Measurements from ENCODE around the gene DDX56. TPM values are rescaled to one million over a fixed set of nuclear protein-coding genes. Genes with fewer than 3 reads are reported as not detected.

Gene DDX56
- polyA plus RNA-seq, 2 donors: 50.1 to 84.0 TPM

GRCh38 chr7:44522315-44522714 lies 51.4 kb downstream of the DDX56 start:
- Histone ChIP-seq H3K36me3 (ENCODE audit: control insufficient read depth in 2 of 2, insufficient read depth in 2 of 2, low read length in 1 of 2) (no peaks in the 10 kb centered on the region), H3K27ac (ENCODE audit: low read depth in 2 of 2, low read length in 1 of 2) (no peak overlapping the region), H3K27me3 (ENCODE audit: control insufficient read depth in 1 of 2, insufficient read depth in 2 of 2, low read length in 2 of 2) (no peaks in the 10 kb centered on the region), H3K4me1 (ENCODE audit: control insufficient read depth in 2 of 2, insufficient read depth in 2 of 2, low read length in 1 of 2) (no peaks in the 10 kb centered on the region), H3K4me3 (ENCODE audit: low read depth in 1 of 2, low read length in 2 of 2) (no peak overlapping the region), H3K9me3 (ENCODE audit: control insufficient read depth in 2 of 2, insufficient read depth in 1 of 2, low read depth in 1 of 2, low read length in 1 of 2) (peaks cover 0 to 2% of the 10 kb centered on the region in 2 donors)
- WGBS, 2 donors: 84 to 86% methylated on average over 3 of the region's 3 CpGs

GRCh38 chr7:44521347-44522095 lies 52.2 kb downstream of the DDX56 start:
- 82 to 84% methylated on average over 15 of the region's 15 CpGs for WGBS, 2 donors
- H3K4me3 ChIP-seq (ENCODE audit: low read depth in 1 of 2, low read length in 2 of 2): no peak overlapping the region
- no peaks in the 10 kb centered on the region for H3K4me1 ChIP-seq (ENCODE audit: control insufficient read depth in 2 of 2, insufficient read depth in 2 of 2, low read length in 1 of 2)

GRCh38 chr7:44520574-44520973 lies 53.1 kb downstream of the DDX56 start:
- Histone ChIP-seq H3K27ac (ENCODE audit: low read depth in 2 of 2, low read length in 1 of 2) (no peak overlapping the region), H3K4me1 (ENCODE audit: control insufficient read depth in 2 of 2, insufficient read depth in 2 of 2, low read length in 1 of 2) (peaks cover 4% of the 10 kb centered on the region in 2 donors), H3K9me3 (ENCODE audit: control insufficient read depth in 2 of 2, insufficient read depth in 1 of 2, low read depth in 1 of 2, low read length in 1 of 2) (peaks cover 0 to 2% of the 10 kb centered on the region in 2 donors), H3K27me3 (ENCODE audit: control insufficient read depth in 1 of 2, insufficient read depth in 2 of 2, low read length in 2 of 2) (no peaks in the 10 kb centered on the region), H3K4me3 (ENCODE audit: low read depth in 1 of 2, low read length in 2 of 2) (no peak overlapping the region), H3K36me3 (ENCODE audit: control insufficient read depth in 2 of 2, insufficient read depth in 2 of 2, low read length in 1 of 2) (no peaks in the 10 kb centered on the region)
- WGBS, 2 donors: 89 to 92% methylated on average over 4 to 5 of the region's 5 CpGs

More at GRCh38 chr7:44521347-44522095, 52.2 kb downstream of the DDX56 start:
- no peak overlapping the region for H3K27ac ChIP-seq (ENCODE audit: low read depth in 2 of 2, low read length in 1 of 2)
- H3K27me3 ChIP-seq (ENCODE audit: control insufficient read depth in 1 of 2, insufficient read depth in 2 of 2, low read length in 2 of 2): no peaks in the 10 kb centered on the region
- H3K36me3 ChIP-seq (ENCODE audit: control insufficient read depth in 2 of 2, insufficient read depth in 2 of 2, low read length in 1 of 2): no peaks in the 10 kb centered on the region
- H3K9me3 ChIP-seq (ENCODE audit: control insufficient read depth in 2 of 2, insufficient read depth in 1 of 2, low read depth in 1 of 2, low read length in 1 of 2): peaks cover 0 to 2% of the 10 kb centered on the region in 2 donors

DNA sequence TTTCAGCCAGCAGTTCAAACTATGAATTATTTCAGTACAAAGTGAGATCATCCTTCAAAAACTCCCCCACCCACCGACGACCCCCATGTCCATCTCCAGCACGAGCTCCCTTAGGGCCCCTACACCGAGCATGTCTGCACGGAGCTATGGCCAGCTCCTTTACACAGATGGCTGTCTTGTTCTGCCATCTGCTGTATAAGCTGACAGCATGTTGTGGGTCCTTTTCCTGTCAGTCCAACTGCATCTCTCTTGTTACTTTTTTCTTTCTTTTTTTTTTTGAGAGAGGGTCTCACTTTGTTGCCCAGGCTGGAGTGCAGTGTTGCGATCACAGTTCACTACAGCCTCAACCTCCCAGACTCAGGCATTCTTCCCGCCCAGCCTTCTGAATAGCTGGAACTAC lies 54.2 kb downstream of the DDX56 start:
- no peak overlapping the region for H3K4me3 ChIP-seq (ENCODE audit: low read depth in 1 of 2, low read length in 2 of 2)
- peaks cover 0 to 2% of the 10 kb centered on the region in 2 donors for H3K9me3 ChIP-seq (ENCODE audit: control insufficient read depth in 2 of 2, insufficient read depth in 1 of 2, low read depth in 1 of 2, low read length in 1 of 2)
- H3K27me3 ChIP-seq (ENCODE audit: control insufficient read depth in 1 of 2, insufficient read depth in 2 of 2, low read length in 2 of 2): no peaks in the 10 kb centered on the region
- 69 to 72% methylated on average over 7 of the region's 7 CpGs for WGBS, 2 donors
- no peaks in the 10 kb centered on the region for H3K36me3 ChIP-seq (ENCODE audit: control insufficient read depth in 2 of 2, insufficient read depth in 2 of 2, low read length in 1 of 2)
- no peak overlapping the region for H3K27ac ChIP-seq (ENCODE audit: low read depth in 2 of 2, low read length in 1 of 2)
- H3K4me1 ChIP-seq (ENCODE audit: control insufficient read depth in 2 of 2, insufficient read depth in 2 of 2, low read length in 1 of 2): peaks cover 4% of the 10 kb centered on the region in 2 donors

GRCh38 chr7:44518761-44519160 lies 54.9 kb downstream of the DDX56 start:
- Histone ChIP-seq H3K36me3 (ENCODE audit: control insufficient read depth in 2 of 2, insufficient read depth in 2 of 2, low read length in 1 of 2) (no peaks in the 10 kb centered on the region), H3K27ac (ENCODE audit: low read depth in 2 of 2, low read length in 1 of 2) (no peak overlapping the region), H3K9me3 (ENCODE audit: control insufficient read depth in 2 of 2, insufficient read depth in 1 of 2, low read depth in 1 of 2, low read length in 1 of 2) (peaks cover 0 to 2% of the 10 kb centered on the region in 2 donors), H3K27me3 (ENCODE audit: control insufficient read depth in 1 of 2, insufficient read depth in 2 of 2, low read length in 2 of 2) (no peaks in the 10 kb centered on the region), H3K4me1 (ENCODE audit: control insufficient read depth in 2 of 2, insufficient read depth in 2 of 2, low read length in 1 of 2) (peaks cover 4% of the 10 kb centered on the region in 2 donors), H3K4me3 (ENCODE audit: low read depth in 1 of 2, low read length in 2 of 2) (no peak overlapping the region)
- WGBS, 2 donors: 77 to 78% methylated on average over 3 of the region's 3 CpGs

DNA sequence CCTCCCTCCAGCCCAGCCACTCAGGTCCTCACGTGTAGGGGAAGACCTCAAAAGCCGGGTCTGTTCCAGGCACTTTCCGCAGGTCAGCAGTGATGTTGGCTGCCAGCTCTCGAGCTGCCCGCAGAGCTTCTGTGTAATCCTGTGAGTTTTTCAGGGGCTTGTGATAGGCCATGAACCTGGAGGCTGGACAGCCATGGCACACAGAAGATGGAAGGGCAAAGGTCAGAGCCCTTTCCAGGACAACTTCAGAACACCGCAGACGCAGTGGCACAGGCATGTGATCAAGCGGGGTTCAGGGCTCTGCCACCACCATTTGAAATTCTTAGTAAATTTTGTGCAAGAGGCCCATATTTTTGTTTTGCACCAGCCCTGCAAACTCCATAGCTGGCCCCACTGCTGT lies 56.5 kb downstream of the DDX56 start:
- Histone ChIP-seq H3K4me1 (ENCODE audit: control insufficient read depth in 2 of 2, insufficient read depth in 2 of 2, low read length in 1 of 2) (peaks cover 4% of the 10 kb centered on the region in 2 donors), H3K4me3 (ENCODE audit: low read depth in 1 of 2, low read length in 2 of 2) (no peak overlapping the region), H3K9me3 (ENCODE audit: control insufficient read depth in 2 of 2, insufficient read depth in 1 of 2, low read depth in 1 of 2, low read length in 1 of 2) (peaks cover 0 to 2% of the 10 kb centered on the region in 2 donors), H3K27me3 (ENCODE audit: control insufficient read depth in 1 of 2, insufficient read depth in 2 of 2, low read length in 2 of 2) (no peaks in the 10 kb centered on the region), H3K36me3 (ENCODE audit: control insufficient read depth in 2 of 2, insufficient read depth in 2 of 2, low read length in 1 of 2) (no peaks in the 10 kb centered on the region), H3K27ac (ENCODE audit: low read depth in 2 of 2, low read length in 1 of 2) (no peak overlapping the region)
- WGBS, 2 donors: 86 to 90% methylated on average over 8 of the region's 8 CpGs

Other genes starting within 250 kb of the DDX56 start
- gene CAMK2B, start 248.3 kb downstream of the DDX56 start, polyA plus RNA-seq: 1 to 10 TPM in 1 of 2 donors, under 1 TPM in 1; 0.33 to 1.2 TPM
- 10 to 100 TPM; 20.5 to 21.2 TPM for gene NUDCD3, start 83.2 kb downstream of the DDX56 start, polyA plus RNA-seq
- gene NPC1L1, start 32.6 kb downstream of the DDX56 start, polyA plus RNA-seq: under 1 TPM; 0.07 to 0.65 TPM
- 10 to 100 TPM; 24.3 to 26.4 TPM for gene TMED4, start 8.3 kb upstream of the DDX56 start, polyA plus RNA-seq
- 10 to 100 TPM; 25.8 to 43.0 TPM for gene OGDH, start 32.7 kb upstream of the DDX56 start, polyA plus RNA-seq
- gene ZMIZ2, start 174.9 kb upstream of the DDX56 start, polyA plus RNA-seq: 10 to 100 TPM; 22.5 to 66.6 TPM
- 1,000 to 10,000 TPM; 4,205 to 4,319 TPM for gene PPIA, start 222.8 kb upstream of the DDX56 start, polyA plus RNA-seq